Activated CD8-positive, alpha-beta memory T cell treated with anti-CD3 and anti-CD28 coated beads, Interleukin-2, amount 50 U/mL, for 24 hours (primary cell): ENCODE results near the gene CAMKK1.

Source experiments
- DNase-seq: peaks from one replicate; pipeline ENCODE4 v3.0.0-alpha.2; 2020; ENCODE audit errors: extremely low read depth

The CAMKK1 gene

GRCh38 chr17:3896968-3897235, 4.0 kb upstream of the CAMKK1 start:
- no peak for DNase-seq

- no peak for DNase-seq
These were observed 3.5 kb upstream of the CAMKK1 start for GRCh38 chr17:3896108-3896967.

GRCh38 chr17:3895354-3895753, 2.5 kb upstream of the CAMKK1 start:
- no peak for DNase-seq

- DNase-seq = no peak
These were observed 2.1 kb upstream of the CAMKK1 start for GRCh38 chr17:3894911-3895343.

- DNase-seq = no peak
These were observed 1.3 kb upstream of the CAMKK1 start for GRCh38 chr17:3894188-3894587.

- DNase-seq = no peak
These were observed 865 bp upstream of the CAMKK1 start for GRCh38 chr17:3893720-3894116.

GRCh38 chr17:3892095-3892998, 506 bp downstream of the CAMKK1 start:
- DNase-seq = peak; percentile 21

- DNase-seq = no peak
These were observed 1.2 kb downstream of the CAMKK1 start for GRCh38 chr17:3891626-3892094.

- no peak for DNase-seq
These were observed 2.0 kb downstream of the CAMKK1 start for GRCh38 chr17:3890878-3891219.

- DNase-seq = no peak
These were observed 2.6 kb downstream of the CAMKK1 start for GRCh38 chr17:3890082-3890877.

- no peak for DNase-seq
These were observed 3.4 kb downstream of the CAMKK1 start for GRCh38 chr17:3889325-3890012.

GRCh38 chr17:3888343-3889171, 4.3 kb downstream of the CAMKK1 start:
- DNase-seq = no peak

GRCh38 chr17:3887804-3888203, 5.0 kb downstream of the CAMKK1 start:
- no peak for DNase-seq

- DNase-seq = no peak
These were observed 5.5 kb downstream of the CAMKK1 start for GRCh38 chr17:3887394-3887793.

- no peak for DNase-seq
These were observed 6.1 kb downstream of the CAMKK1 start for GRCh38 chr17:3886776-3887175.

GRCh38 chr17:3885970-3886369, 6.9 kb downstream of the CAMKK1 start:
- no peak for DNase-seq

- no peak for DNase-seq
These were observed 7.6 kb downstream of the CAMKK1 start for GRCh38 chr17:3885271-3885670.

GRCh38 chr17:3884188-3884587, 8.7 kb downstream of the CAMKK1 start:
- DNase-seq = no peak

GRCh38 chr17:3882276-3882675, 10.6 kb downstream of the CAMKK1 start:
- no peak for DNase-seq

- DNase-seq = no peak
These were observed 11.9 kb downstream of the CAMKK1 start for GRCh38 chr17:3880983-3881382.
